GM23338 (cell line): ENCODE data around the gene RNF43. TPM values are rescaled to one million over a fixed set of nuclear protein-coding genes. Genes with fewer than 3 reads are reported as not detected.

Source experiments
- ATAC-seq: fragments of 200-7000 bp; cut with Tn5 transposase; 3 replicates; pipeline ENCODE4 v1.9.1; 2020
- DNase-seq: peaks from one replicate; pipeline ENCODE4 v3.0.0-alpha.2; 2015; ENCODE audit warnings: low spot score
- H2AFZ ChIP-seq: fragments of 200-600 bp; sonication (generic); 2 replicates; pipeline ENCODE4 v1.8.0; 2016; ENCODE audit warnings: antibody characterized with exemption, mild to moderate bottlenecking, moderate library complexity
- H3F3A ChIP-seq: fragments of 200-600 bp; sonication (generic); replicated peaks from 2 replicates; pipeline ENCODE4 v1.8.0; 2017; ENCODE audit warnings: antibody characterized with exemption, mixed run types, low read depth
- H3K27ac ChIP-seq: fragments of 200-600 bp; sonication (generic); 2 replicates; pipeline ENCODE4 v1.6.1; 2016; ENCODE audit warnings: low read depth
- H3K27me3 ChIP-seq: fragments of 200-600 bp; sonication (generic); 2 replicates; pipeline ENCODE4 v1.8.0; 2016; ENCODE audit warnings: mild to moderate bottlenecking, mixed run types, moderate library complexity; ENCODE audit not compliant: insufficient read depth
- H3K36me3 ChIP-seq: fragments of 200-600 bp; sonication (generic); 2 replicates; pipeline ENCODE4 v1.8.0; 2016; ENCODE audit warnings: mild to moderate bottlenecking; ENCODE audit not compliant: insufficient read depth
- H3K4me1 ChIP-seq: fragments of 200-600 bp; sonication (generic); 2 replicates; pipeline ENCODE4 v1.8.0; 2016; ENCODE audit warnings: mild to moderate bottlenecking, moderate library complexity; ENCODE audit not compliant: insufficient read depth
- H3K4me2 ChIP-seq: fragments of 200-600 bp; sonication (generic); 2 replicates; pipeline ENCODE4 v1.7.1; 2017; ENCODE audit warnings: mixed run types
- H3K4me3 ChIP-seq: fragments of 200-600 bp; sonication (generic); 2 replicates; pipeline ENCODE4 v1.6.1; 2016; ENCODE audit warnings: mixed run types
- H3K79me2 ChIP-seq: fragments of 200-600 bp; sonication (generic); replicated peaks from 2 replicates; pipeline ENCODE4 v1.8.0; 2017; ENCODE audit warnings: mild to moderate bottlenecking; ENCODE audit not compliant: insufficient read depth
- H3K9me2 ChIP-seq: fragments of 200-600 bp; sonication (generic); 2 replicates; pipeline ENCODE4 v1.8.0; 2017; ENCODE audit not compliant: insufficient read depth
- H4K20me1 ChIP-seq: fragments of 200-600 bp; sonication (generic); replicated peaks from 2 replicates; pipeline ENCODE4 v1.8.0; 2017; ENCODE audit warnings: mild to moderate bottlenecking; ENCODE audit not compliant: insufficient read depth
- H3K27ac Mint-ChIP-seq: 2 replicates; pipeline ENCODE4 v1.8.0; 2020; ENCODE audit warnings: inconsistent platforms, mild to moderate bottlenecking, moderate library complexity, mixed read lengths
- H3K27me3 Mint-ChIP-seq: 3 replicates; pipeline ENCODE4 v1.8.0; 2022; ENCODE audit warnings: low read depth, mild to moderate bottlenecking, moderate library complexity, mixed read lengths, inconsistent platforms; ENCODE audit not compliant: insufficient read depth, poor library complexity
- H3K36me3 Mint-ChIP-seq: 3 replicates; pipeline ENCODE4 v1.8.0; 2021; ENCODE audit warnings: low read depth, mild to moderate bottlenecking, inconsistent platforms, moderate library complexity, mixed read lengths
- H3K4me1 Mint-ChIP-seq: 3 replicates; pipeline ENCODE4 v1.8.0; 2020; ENCODE audit warnings: mild to moderate bottlenecking, inconsistent platforms, mixed read lengths
- H3K4me3 Mint-ChIP-seq: 3 replicates; pipeline ENCODE4 v1.8.0; 2021; ENCODE audit warnings: moderate library complexity, mild to moderate bottlenecking, inconsistent platforms, mixed read lengths
- H3K9me3 Mint-ChIP-seq: 3 replicates; pipeline ENCODE4 v1.8.0; 2020; ENCODE audit warnings: moderate library complexity, mild to moderate bottlenecking, inconsistent platforms, mixed read lengths
- ETS1 ChIP-seq: IDR thresholded peaks from 2 replicates; pipeline ENCODE4 v1.6.1; 2016; ENCODE audit warnings: antibody characterized with exemption
- STAT1 ChIP-seq: IDR thresholded peaks from one replicate; pipeline ENCODE4 v1.6.1; 2016; ENCODE audit warnings: antibody characterized with exemption; ENCODE audit not compliant: unreplicated experiment
- ZNF114 ChIP-seq: fragments of 250-450 bp; sonication (Bioruptor Pico); IDR thresholded peaks from 2 replicates; pipeline ENCODE4 v1.5.0; 2020; ENCODE audit warnings: mild to moderate bottlenecking, moderate library complexity
- ZNF462 ChIP-seq: fragments of 250-450 bp; sonication (Bioruptor Pico); IDR thresholded peaks from 2 replicates; pipeline ENCODE4 v1.5.0; 2020; ENCODE audit warnings: mild to moderate bottlenecking, moderate library complexity
- polyA plus RNA-seq: library from polyadenylated mRNA; unstranded; fragments of >200 nt; fragmentation: Nextera tagmentation; extraction: Ambion mirVana; gene quantifications from 2 replicates; pipeline ENCODE4 v1.2.1, GENCODE V29; 2016
- total RNA-seq: library from RNA; depleted of rRNA; stranded (reverse); fragments of >200 nt; shearing (Covaris generic); gene quantifications from 2 replicates; pipeline ENCODE4 v1.2.3, GENCODE V29; 2014

Gene RNF43
- total and polyA plus RNA-seq, 2 experiments from 2014 or later, result 0.58 to 2.2 TPM

GRCh38 chr17:58379511-58379824 lies 37.9 kb downstream of the RNF43 start:
- TF ChIP-seq ZNF462, result no peak
- H3K27ac Mint-ChIP-seq, result no peak overlapping the region

GRCh38 chr17:58378733-58379510 lies 38.4 kb downstream of the RNF43 start:
- ATAC-seq, result no peak
- Histone ChIP-seq H3K79me2 (no peaks in the 10 kb centered on the region), H2AFZ (no peak overlapping the region)
- TF ChIP-seq STAT1, result no peak
- TF ChIP-seq ZNF462, result no peak
- TF ChIP-seq ZNF114 (CRISPR knock-in tag), result no peak
- no peak for TF ChIP-seq ETS1

More at GRCh38 chr17:58379511-58379824, 37.9 kb downstream of the RNF43 start:
- Histone ChIP-seq H3K4me1 (peaks cover 21% of the 10 kb centered on the region), H3K4me2 (no peak overlapping the region), H3K27me3 (no peaks in the 10 kb centered on the region), H2AFZ (no peak overlapping the region), H3K79me2 (no peaks in the 10 kb centered on the region), H3F3A (no peaks in the 10 kb centered on the region), H3K36me3 (no peaks in the 10 kb centered on the region), H3K27ac (no peak overlapping the region), H3K9me2 (no peaks in the 10 kb centered on the region), H3K4me3 (no peak overlapping the region), H4K20me1 (no peaks in the 10 kb centered on the region)
- Mint-ChIP-seq H3K9me3 (no peaks in the 10 kb centered on the region), H3K27me3 (peaks cover 2% of the 10 kb centered on the region), H3K4me3 (no peak overlapping the region), H3K4me1 (peaks cover 35% of the 10 kb centered on the region), H3K36me3 (no peaks in the 10 kb centered on the region)
- no peak for DNase-seq
- ATAC-seq, result no peak

More at GRCh38 chr17:58378733-58379510, 38.4 kb downstream of the RNF43 start:
- no peak for DNase-seq
- Histone ChIP-seq H3K9me2 (no peaks in the 10 kb centered on the region), H3K27ac (no peak overlapping the region), H3K36me3 (no peaks in the 10 kb centered on the region), H3K27me3 (no peaks in the 10 kb centered on the region), H3K4me3 (no peak overlapping the region), H3K4me2 (no peak overlapping the region), H3K4me1 (peaks cover 21% of the 10 kb centered on the region), H3F3A (no peaks in the 10 kb centered on the region), H4K20me1 (no peaks in the 10 kb centered on the region)
- Mint-ChIP-seq H3K4me1 (peaks cover 35% of the 10 kb centered on the region), H3K27ac (no peak overlapping the region), H3K27me3 (peaks cover 2% of the 10 kb centered on the region), H3K4me3 (no peak overlapping the region), H3K9me3 (no peaks in the 10 kb centered on the region), H3K36me3 (no peaks in the 10 kb centered on the region)
